ENCODE data around the gene BPIFB2.

BPIFB2 gene

DNA sequence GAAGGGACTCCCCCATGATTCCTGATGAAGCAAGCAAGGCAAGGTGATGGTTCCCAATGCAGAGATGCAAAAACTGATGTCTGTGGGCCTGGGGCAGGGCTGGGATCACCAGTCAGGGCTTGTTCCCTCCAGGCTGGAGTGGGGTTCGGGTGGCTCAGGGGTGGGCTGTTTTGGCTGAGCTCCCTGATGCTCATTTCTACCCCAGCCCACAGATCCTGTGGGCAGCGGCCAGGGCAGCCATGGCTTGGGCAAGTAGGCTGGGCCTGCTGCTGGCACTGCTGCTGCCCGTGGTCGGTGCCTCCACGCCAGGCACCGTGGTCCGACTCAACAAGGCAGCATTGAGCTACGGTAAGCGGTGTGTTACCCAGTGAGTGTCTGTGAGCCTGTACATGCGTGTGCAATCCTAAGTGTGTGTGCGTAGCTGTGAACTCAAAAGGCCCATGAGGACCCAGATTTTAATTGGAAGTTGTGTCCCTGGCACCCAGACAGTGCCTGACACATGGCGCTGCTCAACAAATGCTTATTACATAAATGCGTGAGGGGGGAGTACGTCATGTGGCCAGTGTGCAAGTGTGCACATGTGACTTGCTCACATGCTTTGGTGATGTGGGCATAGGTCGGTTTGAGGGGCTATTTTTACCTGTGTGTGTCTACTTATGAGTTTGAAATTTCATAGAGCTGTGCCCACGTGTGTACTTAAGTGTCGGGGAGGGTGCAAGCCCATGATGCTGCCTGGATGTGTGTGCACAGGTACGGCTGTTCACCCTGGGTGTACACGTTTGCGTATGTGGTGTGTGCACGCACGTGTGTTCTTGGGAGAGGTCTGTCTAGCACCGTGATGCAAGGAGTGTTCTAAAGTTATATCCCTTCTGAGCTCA is 1.1 kb downstream of the BPIFB2 start:
- no peak for DNase-seq

GRCh38 chr20:33009214-33010132 is 2.0 kb downstream of the BPIFB2 start:
- DNase-seq: peak; percentile 59

GRCh38 chr20:33010133-33010504 is 2.6 kb downstream of the BPIFB2 start:
- no peak for DNase-seq

DNA sequence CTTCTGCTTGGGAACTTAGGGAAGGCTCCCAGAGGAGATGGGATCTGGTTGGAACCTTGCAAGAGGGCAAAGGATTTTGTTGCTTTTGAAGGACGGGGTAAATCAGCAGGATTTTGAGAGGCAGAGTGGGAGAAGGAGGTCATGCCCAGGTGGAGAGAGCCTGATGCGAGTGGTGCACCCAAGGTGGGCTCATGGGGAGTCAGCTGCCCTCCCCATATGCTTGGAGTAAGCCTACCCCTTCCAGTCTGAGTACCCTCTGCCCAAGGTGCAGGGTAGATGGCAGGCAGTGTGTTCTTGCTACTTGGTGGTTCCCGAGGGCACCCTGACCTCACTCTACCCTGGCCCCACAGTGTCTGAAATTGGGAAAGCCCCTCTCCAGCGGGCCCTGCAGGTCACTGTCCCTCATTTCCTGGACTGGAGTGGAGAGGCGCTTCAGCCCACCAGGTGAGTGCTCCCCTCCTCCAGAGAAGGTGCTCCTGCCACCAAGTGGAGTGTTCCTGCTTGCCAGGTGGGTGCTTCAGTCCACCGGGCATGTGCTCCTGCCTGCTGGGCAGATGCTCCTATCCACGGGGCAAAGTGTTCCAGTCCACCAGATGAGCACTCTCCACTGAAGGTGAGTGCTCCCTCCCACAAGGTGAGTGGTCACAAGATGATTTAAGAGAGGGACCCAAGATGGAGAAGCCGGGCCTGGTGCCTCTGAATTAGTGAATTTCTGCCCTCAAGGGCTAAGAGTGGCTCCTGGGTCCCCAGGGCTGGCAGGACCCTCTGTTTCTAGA is 3.4 kb downstream of the BPIFB2 start:
- no peak for DNase-seq

DNA sequence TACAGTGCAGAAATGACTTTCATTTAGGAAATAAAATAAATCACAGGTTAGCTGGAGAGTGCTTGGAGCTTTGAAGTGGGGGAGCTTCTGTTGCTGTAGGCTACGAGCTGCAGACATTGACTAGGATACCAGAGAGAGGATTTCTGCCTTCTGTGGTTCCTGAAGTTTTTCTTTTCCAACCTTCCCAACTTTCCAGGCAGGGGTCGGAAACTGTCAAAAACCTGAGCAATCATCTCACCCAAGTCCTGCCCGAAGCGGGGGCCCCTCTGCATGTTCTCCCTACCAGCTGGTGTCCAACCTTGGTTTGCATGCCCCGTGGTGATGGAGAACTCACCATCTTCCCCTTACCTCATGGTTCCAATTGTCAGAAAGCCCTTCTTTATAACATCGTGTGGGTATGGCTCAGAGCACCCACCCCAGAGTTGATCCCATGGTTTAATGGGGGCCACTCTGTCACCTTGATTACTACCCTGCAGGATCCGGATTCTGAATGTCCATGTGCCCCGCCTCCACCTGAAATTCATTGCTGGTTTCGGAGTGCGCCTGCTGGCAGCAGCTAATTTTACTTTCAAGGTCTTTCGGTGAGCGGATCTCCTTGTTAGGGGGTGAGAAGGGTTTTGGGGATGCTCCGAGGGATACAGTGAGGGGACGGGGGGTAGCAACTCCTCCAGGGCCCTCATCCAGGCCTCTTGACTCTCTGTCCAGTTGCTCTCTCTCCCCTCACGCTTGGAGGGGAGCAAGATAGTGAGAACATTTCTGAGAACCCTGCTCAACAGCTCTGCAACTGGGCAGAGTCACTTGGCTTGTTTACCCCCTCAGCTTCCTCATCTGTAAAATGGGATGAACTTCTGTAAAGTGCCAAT is 5.1 kb downstream of the BPIFB2 start:
- DNase-seq: no peak

DNA sequence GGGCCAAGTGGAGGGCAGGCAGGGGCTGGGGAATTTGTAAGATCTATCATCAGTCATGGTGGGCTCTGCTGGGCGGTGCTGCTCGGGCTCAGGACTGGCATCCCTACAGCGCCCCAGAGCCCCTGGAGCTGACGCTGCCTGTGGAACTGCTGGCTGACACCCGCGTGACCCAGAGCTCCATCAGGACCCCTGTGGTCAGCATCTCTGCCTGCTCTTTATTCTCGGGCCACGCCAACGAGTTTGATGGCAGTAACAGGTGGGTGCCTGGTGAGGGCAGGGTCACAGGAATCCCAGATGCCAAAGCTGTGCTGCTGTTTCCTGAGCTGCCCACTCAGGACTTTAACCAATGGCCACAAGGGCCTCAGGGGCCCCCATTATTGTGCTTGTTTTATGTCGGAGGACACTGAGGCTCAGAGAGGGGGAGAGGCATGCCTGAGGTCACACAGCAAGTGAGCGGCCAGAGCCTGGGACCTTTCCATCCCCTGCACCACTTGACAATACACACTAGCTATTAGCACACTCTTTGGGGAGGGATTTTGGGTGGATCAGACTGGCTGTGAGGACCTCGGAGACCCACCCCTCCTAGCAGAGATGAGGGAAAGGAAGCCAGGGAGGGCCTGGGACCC is 6.3 kb downstream of the BPIFB2 start:
- DNase-seq: no peak

- no peak for DNase-seq
These were observed 7.0 kb downstream of the BPIFB2 start for GRCh38 chr20:33014336-33015113.

GRCh38 chr20:33015114-33015484 is 7.6 kb downstream of the BPIFB2 start:
- DNase-seq: no peak

DNA sequence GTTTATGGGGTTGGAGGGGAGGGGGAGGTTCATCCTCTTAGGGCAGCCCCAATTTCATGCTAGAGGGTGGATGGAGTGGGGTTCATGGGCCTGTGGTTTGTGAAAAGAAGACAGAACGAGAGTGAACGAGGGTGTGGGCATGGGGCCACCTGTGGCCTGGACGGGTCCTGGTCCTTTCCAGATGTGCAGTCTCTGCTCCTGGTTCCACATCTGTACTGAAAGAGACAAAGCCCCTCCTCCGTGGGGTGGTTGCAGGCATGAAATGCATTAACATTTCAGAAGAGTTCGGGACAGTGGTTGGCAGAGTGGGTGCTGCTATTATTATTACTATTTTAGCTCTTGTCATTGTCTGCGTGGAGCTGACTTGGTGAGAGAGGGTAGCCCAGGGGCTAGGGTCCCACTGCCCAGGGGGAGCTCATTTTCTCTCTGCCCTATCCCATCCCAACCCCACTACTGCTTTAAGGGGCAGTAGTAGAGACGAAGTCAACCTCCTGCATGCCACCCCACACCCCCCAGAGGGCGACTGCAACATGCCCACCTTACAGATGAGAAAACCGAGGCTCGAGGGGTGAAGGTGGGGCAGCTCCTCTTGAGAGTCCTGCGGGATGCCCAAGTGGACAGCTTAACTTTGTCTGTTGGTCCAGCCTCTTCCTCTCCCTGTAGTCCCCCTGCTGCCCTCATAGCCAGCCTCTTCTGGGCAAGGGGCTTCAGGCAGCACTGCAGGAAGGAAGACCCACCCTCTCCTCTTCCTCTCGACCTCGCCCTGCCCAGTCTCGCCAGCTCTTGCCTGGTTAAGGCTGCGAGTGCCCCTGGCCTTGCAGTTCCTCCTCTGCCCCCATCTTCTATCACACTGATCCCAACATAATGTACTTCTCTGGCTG is 8.4 kb downstream of the BPIFB2 start:
- DNase-seq: no peak

GRCh38 chr20:33016581-33017109 is 9.1 kb downstream of the BPIFB2 start:
- DNase-seq: no peak

DNA sequence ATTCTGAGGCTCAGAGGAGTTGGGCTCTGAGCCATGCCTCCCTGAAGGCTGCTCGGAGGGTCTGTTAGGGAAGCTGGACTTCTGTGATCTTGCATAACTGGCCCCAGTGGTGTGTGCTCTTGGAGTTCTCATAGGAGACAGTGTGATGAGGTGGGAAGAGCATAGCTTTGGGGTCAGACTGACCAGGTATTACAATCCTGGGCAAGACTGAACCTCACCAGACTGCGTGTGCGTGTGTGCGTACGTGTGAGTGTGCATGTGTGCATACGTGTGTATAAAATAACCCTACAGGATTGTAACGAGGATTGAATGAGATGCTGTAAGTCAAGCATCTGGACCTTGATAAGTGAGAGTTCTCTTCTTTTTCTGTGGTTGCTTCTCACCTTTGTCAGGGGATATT is 10.0 kb downstream of the BPIFB2 start:
- DNase-seq: no peak

DNA sequence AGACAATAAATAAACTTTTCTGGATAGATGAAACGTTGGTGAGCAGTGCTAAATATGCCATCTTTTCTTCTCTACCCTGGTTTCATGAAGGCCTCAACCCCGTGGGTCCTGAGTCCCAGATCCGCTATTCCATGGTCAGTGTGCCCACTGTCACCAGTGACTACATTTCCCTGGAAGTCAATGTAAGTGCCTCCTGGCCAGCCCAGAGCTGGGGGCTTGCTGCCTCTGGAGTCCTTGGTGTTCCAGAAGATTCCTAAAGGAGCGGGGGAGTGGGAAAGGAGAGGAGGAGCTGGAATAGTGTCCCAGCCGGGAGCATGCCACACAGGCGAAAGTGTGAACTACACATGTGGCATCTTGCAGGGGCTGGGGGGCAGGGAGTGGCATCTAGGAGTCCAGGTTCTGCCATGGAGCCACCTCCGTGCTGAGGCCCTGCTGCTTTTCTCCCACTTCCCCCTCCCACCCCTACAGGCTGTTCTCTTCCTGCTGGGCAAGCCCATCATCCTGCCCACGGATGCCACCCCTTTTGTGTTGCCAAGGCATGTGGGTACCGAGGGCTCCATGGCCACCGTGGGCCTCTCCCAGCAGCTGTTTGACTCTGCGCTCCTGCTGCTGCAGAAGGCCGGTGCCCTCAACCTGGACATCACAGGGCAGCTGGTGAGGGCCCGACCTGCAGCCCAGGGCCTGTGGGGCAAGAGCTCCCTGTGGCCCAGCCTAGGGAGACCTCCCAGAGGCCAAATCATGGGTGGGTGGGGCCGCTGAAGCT is 10.8 kb downstream of the BPIFB2 start:
- DNase-seq: no peak

- no peak for DNase-seq
These were observed 12.2 kb downstream of the BPIFB2 start for GRCh38 chr20:33019465-33020277.

DNA sequence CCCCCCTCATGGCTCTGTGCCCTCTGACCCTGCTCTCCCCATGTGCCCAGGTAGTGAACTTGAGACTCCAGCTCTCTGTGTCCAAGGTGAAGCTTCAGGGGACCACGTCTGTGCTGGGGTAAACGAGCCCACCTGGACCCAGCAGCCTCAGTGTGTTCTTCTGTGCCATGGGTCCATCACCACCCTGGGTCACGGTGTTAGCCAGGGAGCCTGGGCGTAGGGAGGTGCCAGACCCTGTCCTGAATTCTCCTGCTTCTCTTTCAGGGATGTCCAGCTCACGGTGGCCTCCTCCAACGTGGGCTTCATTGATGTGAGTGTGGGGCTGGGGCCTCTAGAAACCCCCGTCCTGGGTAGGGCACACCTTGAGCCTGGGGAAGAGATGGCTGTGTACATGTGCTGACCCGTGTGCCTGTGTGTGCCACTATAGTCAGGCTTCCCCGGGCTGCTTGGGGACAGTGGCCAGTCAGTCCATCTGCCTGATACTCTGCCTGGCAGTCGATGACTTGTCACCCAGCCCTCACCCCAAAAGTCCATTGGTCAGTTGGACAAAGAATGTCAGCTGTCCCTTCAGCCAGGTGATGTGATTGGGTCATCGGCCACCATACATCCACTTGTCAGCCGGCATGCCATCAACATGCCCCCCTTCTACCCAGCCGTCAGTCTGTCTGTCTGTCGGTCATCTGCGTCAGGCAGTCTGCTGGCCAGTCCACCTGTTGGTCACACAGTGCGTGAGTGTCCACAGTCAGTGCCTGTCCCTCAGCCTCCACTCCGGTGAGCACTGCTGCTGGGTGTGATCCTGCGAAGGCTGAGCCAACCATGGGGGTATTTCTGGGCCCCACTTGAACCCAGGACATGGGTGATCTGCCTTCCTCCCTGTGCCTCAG is 13.0 kb downstream of the BPIFB2 start:
- DNase-seq: no peak

GRCh38 chr20:33021879-33022278 is 14.4 kb downstream of the BPIFB2 start:
- no peak for DNase-seq

- no peak for DNase-seq
These were observed 14.8 kb downstream of the BPIFB2 start for GRCh38 chr20:33022289-33022688.

All from NCI-H146 (cell line).